Tibial nerve (tissue), 4 donors: Measurements from ENCODE around the gene SFTPB. TPM values are rescaled to one million over a fixed set of nuclear protein-coding genes. Genes with fewer than 3 reads are reported as not detected.

ENCODE experiments used
- DNase-seq, 2 donors: peaks; one replicate each; pipeline ENCODE4 v3.0.0-alpha.2; 2019; ENCODE audit warnings: low spot score in 2 of 2
- H3K27ac ChIP-seq, 4 donors: fragments of 200-600 bp; sonication (generic) in 3 of 4; one replicate each; pipeline ENCODE4 v1.5.1; 2017 to 2019; ENCODE audit warnings: mild to moderate bottlenecking in 1 of 4
- H3K27me3 ChIP-seq, 2 donors: fragments of 200-600 bp; sonication (generic) in 1 of 2; one replicate each; pipeline versions ENCODE4 v1.5.1 to v1.6.0; 2017 to 2019
- H3K36me3 ChIP-seq, 3 donors: fragments of 200-600 bp; sonication (generic); one replicate each; pipeline ENCODE4 v1.5.1; 2018 to 2019
- H3K4me1 ChIP-seq, 4 donors: fragments of 200-600 bp; sonication (generic) in 3 of 4; one replicate each; pipeline ENCODE4 v1.5.1; 2017 to 2019
- H3K4me3 ChIP-seq, 4 donors: fragments of 200-600 bp; sonication (generic) in 3 of 4; one replicate each; pipeline ENCODE4 v1.5.1; 2017 to 2019; ENCODE audit warnings: mild to moderate bottlenecking in 1 of 4, moderate library complexity in 1 of 4
- H3K9me3 ChIP-seq, 4 donors: fragments of 200-600 bp; sonication (generic) in 3 of 4; one replicate each; pipeline ENCODE4 v1.5.1; 2017 to 2019
- CTCF ChIP-seq, 5 experiments: fragments of 200-600 bp in 3 of 5; fragments of 450-650 bp in 2 of 5; sonication (generic) in 3 of 5; IDR thresholded peaks; one replicate each; pipeline ENCODE4 v1.5.1; 2016 to 2019; ENCODE audit warnings: antibody characterized with exemption in 5 of 5, mild to moderate bottlenecking in 3 of 5, moderate library complexity in 2 of 5
- EP300 ChIP-seq, 2 donors: sonication (generic); formaldehyde crosslinking; IDR thresholded peaks; one replicate each; pipeline ENCODE4 v1.6.1; 2017; ENCODE audit warnings: antibody characterized with exemption in 2 of 2, mild to moderate bottlenecking in 1 of 2
- POLR2A ChIP-seq, 2 donors: fragments of 450-650 bp; IDR thresholded peaks; one replicate each; pipeline ENCODE4 v1.6.1; 2017; ENCODE audit warnings: antibody characterized with exemption in 2 of 2, mild to moderate bottlenecking in 2 of 2, moderate library complexity in 2 of 2
- WGBS, 2 donors: methylation state at CpG; one replicate each; pipeline ENCODE4 v1.1.5; 2018; 5-methylcytosine and 5-hydroxymethylcytosine counted together
- total RNA-seq, 4 donors: library from RNA; depleted of rRNA; stranded (reverse); fragments of >200 nt; gene quantifications; one replicate each; pipeline ENCODE4 v1.1.0, GENCODE V29; 2016

The SFTPB gene
- total RNA-seq, 4 donors from 2014 or later = not detected

- 89 to 93% methylated on average over 5 of the region's 5 CpGs for WGBS, 2 donors
- DNase-seq = no peak
- H3K27ac ChIP-seq = peak overlapping the region in 2 of 4 donors; percentile 84 to 89
Observed at GRCh38 chr2:85713836-85714235, 45.8 kb upstream of the SFTPB start.

DNA sequence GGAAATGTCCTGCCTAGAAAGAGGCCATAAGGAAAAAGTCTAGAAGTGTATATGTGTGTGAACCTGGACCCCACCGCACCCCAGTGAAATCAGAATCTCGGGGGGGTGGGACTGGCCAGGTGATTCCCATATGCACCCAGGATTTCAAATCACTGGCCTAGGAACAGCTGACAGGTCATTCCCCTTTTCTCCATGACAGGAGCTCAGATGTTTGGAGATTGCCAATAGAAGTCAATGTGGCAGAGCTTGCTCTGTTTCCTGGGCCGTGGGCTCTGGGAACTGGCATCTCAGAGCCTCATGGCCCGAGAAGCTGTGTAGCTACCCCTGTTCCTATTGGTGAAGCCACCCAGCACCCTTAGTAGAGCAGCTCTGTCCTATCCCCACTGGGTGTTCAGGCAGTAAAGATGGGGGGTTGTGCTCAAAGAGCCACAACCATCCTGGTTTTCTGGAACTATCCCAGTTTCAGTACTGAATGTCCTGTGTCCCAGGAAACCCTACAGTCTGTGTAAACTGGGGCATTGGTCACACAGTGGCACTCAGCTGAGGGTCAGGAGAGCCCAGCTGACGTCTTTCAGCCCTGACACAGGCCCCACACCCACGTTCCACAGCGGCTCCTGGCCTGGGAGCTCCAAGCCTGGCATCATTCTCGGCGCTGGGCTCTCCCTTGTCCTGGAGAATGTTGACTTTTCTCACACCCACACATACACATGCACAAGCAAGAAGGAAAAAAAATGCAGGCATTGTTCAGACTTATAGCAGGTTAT is 45.0 kb upstream of the SFTPB start:
- Histone ChIP-seq H3K4me1 (peaks cover 0 to 58% (median 29%) of the 10 kb centered on the region in 4 donors), H3K27ac (peak overlapping the region; percentile 32 to 89 (median 66)), H3K4me3 (no peak overlapping the region), H3K27me3 (no peaks in the 10 kb centered on the region), H3K36me3 (no peaks in the 10 kb centered on the region), H3K9me3 (no peaks in the 10 kb centered on the region)
- WGBS, 2 donors = 48 to 52% methylated on average over 9 of the region's 9 CpGs
- DNase-seq = peak in 1 of 2 donors; percentile 38
- TF ChIP-seq CTCF (IDR thresholded peaks at IDR 0.05) = no peak
- TF ChIP-seq POLR2A (IDR thresholded peaks at IDR 0.05) = peak in 1 of 2 donors; percentile 13
- peak; percentile 87 to 93 for TF ChIP-seq EP300 (IDR thresholded peaks at IDR 0.05)

More at GRCh38 chr2:85713836-85714235, 45.8 kb upstream of the SFTPB start:
- H3K4me3 ChIP-seq = no peak overlapping the region
- no peak for TF ChIP-seq EP300 (IDR thresholded peaks at IDR 0.05)
- no peak for TF ChIP-seq POLR2A (IDR thresholded peaks at IDR 0.05)
- no peak for TF ChIP-seq CTCF (IDR thresholded peaks at IDR 0.05)
- H3K4me1 ChIP-seq = peaks cover 0 to 50% (median 27%) of the 10 kb centered on the region in 4 donors
- H3K27me3 ChIP-seq = no peaks in the 10 kb centered on the region
- no peaks in the 10 kb centered on the region for H3K9me3 ChIP-seq
- no peaks in the 10 kb centered on the region for H3K36me3 ChIP-seq

DNA sequence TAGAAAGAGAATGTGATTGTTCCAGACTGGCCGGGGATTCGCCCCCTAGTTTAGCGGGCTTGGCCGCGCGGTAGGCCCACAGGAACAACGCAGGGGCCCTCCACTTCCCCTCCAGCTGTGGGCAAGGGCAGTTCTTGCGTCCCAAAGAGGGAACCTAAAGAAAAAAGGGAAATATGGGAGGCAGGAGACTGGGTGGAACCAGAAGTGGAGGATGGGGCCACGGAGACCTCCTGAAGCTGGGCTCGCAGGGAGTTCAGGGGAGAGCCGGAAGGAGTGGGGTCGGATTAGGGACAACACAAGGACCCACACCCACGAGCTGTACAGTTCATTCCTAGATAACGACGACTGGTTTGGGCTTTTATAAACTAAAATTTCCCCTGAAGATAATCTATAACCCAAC is 44.3 kb upstream of the SFTPB start:
- Histone ChIP-seq H3K27ac (peak overlapping the region; percentile 32 to 89 (median 66)), H3K4me3 (no peak overlapping the region), H3K4me1 (peaks cover 0 to 65% (median 31%) of the 10 kb centered on the region in 4 donors), H3K27me3 (no peaks in the 10 kb centered on the region), H3K36me3 (no peaks in the 10 kb centered on the region), H3K9me3 (no peaks in the 10 kb centered on the region)
- 78 to 84% methylated on average over 15 of the region's 15 CpGs for WGBS, 2 donors
- DNase-seq = no peak
- TF ChIP-seq POLR2A (IDR thresholded peaks at IDR 0.05) (no peak), EP300 (IDR thresholded peaks at IDR 0.05) (peak; percentile 15 to 55)

DNA sequence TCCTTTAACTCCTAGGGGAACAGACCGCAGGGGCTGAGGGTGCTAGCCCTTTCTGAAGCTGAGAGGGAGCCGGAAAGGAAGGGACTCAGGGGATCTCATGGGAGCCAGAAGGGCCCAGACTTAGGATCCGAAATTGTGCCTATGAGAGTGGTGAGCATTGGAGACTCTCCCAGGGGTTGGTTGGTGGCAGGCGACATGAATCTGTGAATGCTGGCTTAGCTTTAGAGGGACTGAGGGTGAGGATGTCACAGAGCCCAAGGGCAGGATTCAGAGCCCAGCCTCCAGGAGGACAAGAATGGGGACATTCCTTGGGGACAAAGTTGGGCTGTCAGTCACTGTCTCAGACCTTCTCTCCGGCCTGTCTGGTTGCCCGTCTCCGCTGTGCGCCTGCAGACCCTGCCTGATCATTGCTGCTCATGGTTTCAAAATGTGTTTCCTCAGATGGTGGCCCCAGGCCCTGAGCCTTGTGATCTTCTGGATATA is 43.6 kb upstream of the SFTPB start:
- no peaks in the 10 kb centered on the region for H3K9me3 ChIP-seq
- H3K27ac ChIP-seq = peak overlapping the region; percentile 75 to 89 (median 85)
- peaks cover 0 to 72% (median 34%) of the 10 kb centered on the region in 4 donors for H3K4me1 ChIP-seq
- 85 to 87% methylated on average over 4 to 8 of the region's 8 CpGs for WGBS, 2 donors
- no peak overlapping the region for H3K4me3 ChIP-seq
- DNase-seq = no peak
- no peaks in the 10 kb centered on the region for H3K27me3 ChIP-seq
- TF ChIP-seq POLR2A (IDR thresholded peaks at IDR 0.05) (no peak), CTCF (IDR thresholded peaks at IDR 0.05) (no peak)
- no peaks in the 10 kb centered on the region for H3K36me3 ChIP-seq

DNA sequence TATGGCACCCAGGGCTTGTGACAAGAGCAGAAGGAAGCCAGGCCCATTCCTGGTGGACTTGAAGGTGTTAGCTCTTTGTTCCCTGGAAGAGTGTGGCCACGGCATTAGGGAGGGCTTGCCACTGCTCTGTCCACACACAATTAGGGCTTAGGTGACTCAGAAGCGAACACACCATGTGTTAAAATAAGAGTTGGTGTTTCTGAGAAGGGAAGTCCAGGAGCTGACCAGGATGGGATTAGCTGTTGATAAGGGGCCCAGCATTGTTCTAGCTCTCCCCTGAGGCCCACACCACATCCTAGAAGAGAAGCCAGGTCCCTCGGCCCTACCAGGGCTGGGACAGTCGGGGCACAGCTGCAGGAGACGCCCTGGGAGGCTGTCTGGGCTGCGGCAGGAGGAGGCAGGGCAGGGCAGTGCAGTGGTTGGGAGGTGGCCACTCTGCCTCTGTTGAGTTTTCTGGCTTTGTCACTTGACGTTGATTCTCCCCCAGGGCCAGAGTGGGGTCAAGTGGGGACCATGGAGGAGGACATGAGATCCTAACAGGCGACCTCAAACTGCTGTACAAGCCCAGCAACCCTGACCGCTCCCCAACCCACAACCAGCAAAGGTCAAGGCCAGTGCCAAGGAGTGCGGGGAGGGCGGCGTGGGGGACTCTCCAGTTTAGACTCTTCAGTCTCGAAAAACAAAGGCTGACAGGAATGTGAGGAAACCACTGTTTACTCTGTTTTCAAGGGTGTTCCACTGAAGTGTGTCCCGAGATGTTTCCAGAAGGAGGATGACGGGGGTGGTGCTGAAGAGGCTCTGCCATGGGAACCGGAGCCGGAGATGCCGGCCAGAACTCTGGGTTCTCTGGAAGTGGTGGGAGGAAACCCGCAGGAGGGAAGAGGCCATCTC is 42.9 kb upstream of the SFTPB start:
- H3K4me1 ChIP-seq = peaks cover 0 to 79% (median 38%) of the 10 kb centered on the region in 4 donors
- no peaks in the 10 kb centered on the region for H3K27me3 ChIP-seq
- H3K9me3 ChIP-seq = no peaks in the 10 kb centered on the region
- peak in 1 of 2 donors; percentile 37 for DNase-seq
- no peak overlapping the region for H3K4me3 ChIP-seq
- 42 to 52% methylated on average over 17 to 19 of the region's 19 CpGs for WGBS, 2 donors
- H3K36me3 ChIP-seq = no peaks in the 10 kb centered on the region
- TF ChIP-seq POLR2A (IDR thresholded peaks at IDR 0.05) (no peak), CTCF (IDR thresholded peaks at IDR 0.05) (no peak), EP300 (IDR thresholded peaks at IDR 0.05) (peak in 1 of 2 donors; percentile 84)
- H3K27ac ChIP-seq = peak overlapping the region; percentile 75 to 89 (median 85)
